AG10803 (cell line): ENCODE results near the gene GPR160.
"Not testable (repeated sequence)": the region's sequence is repeated elsewhere in the genome, so short reads cannot be mapped to it uniquely, and the experiment has no call there.

ENCODE experiments used
- DNase-seq: peaks from one replicate; pipeline ENCODE4 v3.0.0; 2010; ENCODE audit warnings: low read depth
- H3K4me3 ChIP-seq: 2 replicates; pipeline ENCODE4 v1.5.1; 2011; ENCODE audit warnings: mild to moderate bottlenecking, low read length, control low read depth
- CTCF ChIP-seq: conservative IDR thresholded peaks from 2 replicates; pipeline ENCODE4 v1.5.1; 2011; ENCODE audit warnings: mild to moderate bottlenecking, low read length, control low read depth, inconsistent platforms

The GPR160 gene

GRCh38 chr3:170012683-170013400, 25.0 kb upstream of the GPR160 start:
- DNase-seq = no peak
- no peak overlapping the region for H3K4me3 ChIP-seq
- TF ChIP-seq CTCF = no peak

GRCh38 chr3:170016057-170016456, 21.7 kb upstream of the GPR160 start:
- no peak for TF ChIP-seq CTCF
- no peak overlapping the region for H3K4me3 ChIP-seq
- no peak for DNase-seq

GRCh38 chr3:170019306-170019705, 18.5 kb upstream of the GPR160 start:
- H3K4me3 ChIP-seq, DNase-seq: not testable (repeated sequence)

- TF ChIP-seq CTCF = no peak
- no peak overlapping the region for H3K4me3 ChIP-seq
- no peak for DNase-seq
Observed at GRCh38 chr3:170021083-170021482, 16.7 kb upstream of the GPR160 start.

GRCh38 chr3:170022336-170022735, 15.5 kb upstream of the GPR160 start:
- TF ChIP-seq CTCF = no peak
- no peak overlapping the region for H3K4me3 ChIP-seq
- DNase-seq = no peak

GRCh38 chr3:170023165-170023564, 14.6 kb upstream of the GPR160 start:
- no peak overlapping the region for H3K4me3 ChIP-seq
- no peak for DNase-seq
- TF ChIP-seq CTCF = no peak

GRCh38 chr3:170024581-170024980, 13.2 kb upstream of the GPR160 start:
- TF ChIP-seq CTCF = no peak
- no peak overlapping the region for H3K4me3 ChIP-seq
- no peak for DNase-seq
